T-helper 17 cell (primary cell): ENCODE measurements around the gene BTBD7. TPM values are rescaled to one million over a fixed set of nuclear protein-coding genes. Genes with fewer than 3 reads are reported as not detected.

Experiments
- ATAC-seq: fragments of 150-1000 bp; cut with Tn5 transposase; 2 replicates; pipeline ENCODE4 v1.10.0; 2021; ENCODE audit warnings: mild to moderate bottlenecking, moderate library complexity
- DNase-seq, 3 donors: peaks; one replicate each; pipeline versions ENCODE4 v3.0.0 to v3.0.0-alpha.2; 2020 to 2021
- H3K9me3 ChIP-seq: one replicate; pipeline ENCODE4 v1.7.0; 2013; ENCODE audit warnings: low read length, mild to moderate bottlenecking; ENCODE audit not compliant: control insufficient read depth, poor library complexity, severe bottlenecking
- H3K27ac Mint-ChIP-seq: one replicate; pipeline ENCODE4 v1.8.0; 2022; ENCODE audit warnings: mild to moderate bottlenecking, moderate library complexity, mixed read lengths
- H3K27me3 Mint-ChIP-seq: one replicate; pipeline ENCODE4 v1.8.0; 2022; ENCODE audit warnings: mixed read lengths
- H3K36me3 Mint-ChIP-seq: one replicate; pipeline ENCODE4 v1.8.0; 2022; ENCODE audit warnings: low read depth, mixed read lengths
- H3K4me1 Mint-ChIP-seq: one replicate; pipeline ENCODE4 v1.8.0; 2022; ENCODE audit warnings: mild to moderate bottlenecking, mixed read lengths
- H3K4me3 Mint-ChIP-seq: one replicate; pipeline ENCODE4 v1.8.0; 2022; ENCODE audit warnings: mild to moderate bottlenecking, moderate library complexity, mixed read lengths
- total RNA-seq, 4 donors: library from RNA in 2 of 4; stranded (reverse) in 2 of 4; gene quantifications; one replicate each; pipeline ENCODE4 v1.2.3 and lab custom pipeline; 2022 to 2026

The BTBD7 gene
- total RNA-seq, 2 donors from 2014 or later = 22.5 to 22.8 TPM

GRCh38 chr14:93274055-93274806 lies 58.6 kb downstream of the BTBD7 start:
- H3K27ac Mint-ChIP-seq = no peak overlapping the region
- no peak for DNase-seq
- no peaks in the 10 kb centered on the region for H3K27me3 Mint-ChIP-seq
- H3K36me3 Mint-ChIP-seq = peaks cover 4% of the 10 kb centered on the region
- H3K9me3 ChIP-seq = no peaks in the 10 kb centered on the region
- H3K4me3 Mint-ChIP-seq = no peak overlapping the region
- H3K4me1 Mint-ChIP-seq = peaks cover 10% of the 10 kb centered on the region
- no peak for ATAC-seq

GRCh38 chr14:93271111-93271510 lies 61.7 kb downstream of the BTBD7 start:
- no peak for ATAC-seq
- Mint-ChIP-seq H3K36me3 (peaks cover 5% of the 10 kb centered on the region), H3K27me3 (no peaks in the 10 kb centered on the region), H3K27ac (peak overlapping the region; percentile 85), H3K4me3 (no peak overlapping the region), H3K4me1 (peaks cover 18% of the 10 kb centered on the region)
- DNase-seq = no peak
- no peaks in the 10 kb centered on the region for H3K9me3 ChIP-seq

GRCh38 chr14:93269341-93270068 lies 63.3 kb downstream of the BTBD7 start:
- Mint-ChIP-seq H3K36me3 (peaks cover 6% of the 10 kb centered on the region), H3K4me3 (no peak overlapping the region), H3K27me3 (no peaks in the 10 kb centered on the region), H3K4me1 (peaks cover 19% of the 10 kb centered on the region), H3K27ac (no peak overlapping the region)
- H3K9me3 ChIP-seq = no peaks in the 10 kb centered on the region
- ATAC-seq (no peak), DNase-seq (no peak)

GRCh38 chr14:93268406-93268805 lies 64.4 kb downstream of the BTBD7 start:
- Mint-ChIP-seq H3K27me3 (no peaks in the 10 kb centered on the region), H3K27ac (peak overlapping the region; percentile 43), H3K4me1 (peaks cover 25% of the 10 kb centered on the region), H3K4me3 (no peak overlapping the region), H3K36me3 (peaks cover 10% of the 10 kb centered on the region)
- DNase-seq = no peak
- H3K9me3 ChIP-seq = no peaks in the 10 kb centered on the region
- ATAC-seq = no peak

- H3K9me3 ChIP-seq = no peaks in the 10 kb centered on the region
- no peak overlapping the region for H3K4me3 Mint-ChIP-seq
- H3K4me1 Mint-ChIP-seq = peaks cover 25% of the 10 kb centered on the region
- no peak overlapping the region for H3K27ac Mint-ChIP-seq
- ATAC-seq (no peak), DNase-seq (no peak)
- H3K27me3 Mint-ChIP-seq = no peaks in the 10 kb centered on the region
- peaks cover 9% of the 10 kb centered on the region for H3K36me3 Mint-ChIP-seq
These were observed 65.6 kb downstream of the BTBD7 start for GRCh38 chr14:93267149-93267711.

GRCh38 chr14:93266127-93266526 lies 66.7 kb downstream of the BTBD7 start:
- Mint-ChIP-seq H3K4me1 (peaks cover 25% of the 10 kb centered on the region), H3K27ac (no peak overlapping the region), H3K4me3 (no peak overlapping the region), H3K36me3 (peaks cover 9% of the 10 kb centered on the region), H3K27me3 (no peaks in the 10 kb centered on the region)
- DNase-seq (no peak), ATAC-seq (no peak)
- H3K9me3 ChIP-seq = no peaks in the 10 kb centered on the region

- Mint-ChIP-seq H3K36me3 (peaks cover 11% of the 10 kb centered on the region), H3K27ac (peak overlapping the region; percentile 21), H3K4me1 (peaks cover 28% of the 10 kb centered on the region), H3K4me3 (no peak overlapping the region), H3K27me3 (no peaks in the 10 kb centered on the region)
- no peaks in the 10 kb centered on the region for H3K9me3 ChIP-seq
- DNase-seq (no peak), ATAC-seq (no peak)
These were observed 69.4 kb downstream of the BTBD7 start for GRCh38 chr14:93263416-93263815.

- H3K27ac Mint-ChIP-seq = no peak overlapping the region
- peaks cover 21% of the 10 kb centered on the region for H3K4me1 Mint-ChIP-seq
- no peak overlapping the region for H3K4me3 Mint-ChIP-seq
- H3K9me3 ChIP-seq = no peaks in the 10 kb centered on the region
- peaks cover 11% of the 10 kb centered on the region for H3K36me3 Mint-ChIP-seq
- no peaks in the 10 kb centered on the region for H3K27me3 Mint-ChIP-seq
- ATAC-seq (no peak), DNase-seq (no peak)
These were observed 70.4 kb downstream of the BTBD7 start for GRCh38 chr14:93262446-93262845.

GRCh38 chr14:93249128-93249831 lies 83.6 kb downstream of the BTBD7 start:
- H3K4me1 Mint-ChIP-seq = peaks cover 4% of the 10 kb centered on the region
- peak overlapping the region; percentile 53 for H3K27ac Mint-ChIP-seq
- ATAC-seq (no peak), DNase-seq (no peak)
- no peak overlapping the region for H3K4me3 Mint-ChIP-seq
- H3K9me3 ChIP-seq = no peaks in the 10 kb centered on the region
- H3K36me3 Mint-ChIP-seq = peaks cover 11% of the 10 kb centered on the region
- H3K27me3 Mint-ChIP-seq = no peaks in the 10 kb centered on the region

GRCh38 chr14:93246534-93246933 lies 86.3 kb downstream of the BTBD7 start:
- Mint-ChIP-seq H3K36me3 (peaks cover 16% of the 10 kb centered on the region), H3K4me1 (peaks cover 6% of the 10 kb centered on the region), H3K27me3 (no peaks in the 10 kb centered on the region), H3K4me3 (no peak overlapping the region), H3K27ac (no peak overlapping the region)
- ATAC-seq (no peak), DNase-seq (no peak)
- no peaks in the 10 kb centered on the region for H3K9me3 ChIP-seq

- peaks cover 6% of the 10 kb centered on the region for H3K4me1 Mint-ChIP-seq
- H3K4me3 Mint-ChIP-seq = no peak overlapping the region
- ATAC-seq (no peak), DNase-seq (no peak)
- no peaks in the 10 kb centered on the region for H3K27me3 Mint-ChIP-seq
- peak overlapping the region; percentile 60 for H3K27ac Mint-ChIP-seq
- peaks cover 16% of the 10 kb centered on the region for H3K36me3 Mint-ChIP-seq
- no peaks in the 10 kb centered on the region for H3K9me3 ChIP-seq
These were observed 86.9 kb downstream of the BTBD7 start for GRCh38 chr14:93245764-93246420.

- H3K27me3 Mint-ChIP-seq = no peaks in the 10 kb centered on the region
- H3K36me3 Mint-ChIP-seq = peaks cover 8% of the 10 kb centered on the region
- H3K4me1 Mint-ChIP-seq = peaks cover 2% of the 10 kb centered on the region
- DNase-seq (no peak), ATAC-seq (no peak)
- H3K4me3 Mint-ChIP-seq = no peak overlapping the region
- no peaks in the 10 kb centered on the region for H3K9me3 ChIP-seq
- H3K27ac Mint-ChIP-seq = no peak overlapping the region
These were observed 92.2 kb downstream of the BTBD7 start for GRCh38 chr14:93240678-93241000.
